Nephron progenitor cell (in vitro differentiated cells): ENCODE results near the gene CLDN34.

ENCODE experiments used
- DNase-seq: peaks from one replicate; pipeline ENCODE4 v3.0.0; 2021
- H3K27ac Mint-ChIP-seq: 2 replicates; pipeline ENCODE4 v1.8.0; 2021; ENCODE audit warnings: mild to moderate bottlenecking, moderate library complexity, mixed read lengths
- H3K27me3 Mint-ChIP-seq: 2 replicates; pipeline ENCODE4 v1.8.0; 2021; ENCODE audit warnings: mild to moderate bottlenecking, low read depth, mixed read lengths; ENCODE audit not compliant: poor library complexity
- H3K36me3 Mint-ChIP-seq: 2 replicates; pipeline ENCODE4 v1.8.0; 2021; ENCODE audit warnings: low read depth, mixed read lengths
- H3K4me1 Mint-ChIP-seq: 2 replicates; pipeline ENCODE4 v1.8.0; 2021; ENCODE audit warnings: mixed read lengths
- H3K4me3 Mint-ChIP-seq: 2 replicates; pipeline ENCODE4 v1.8.0; 2021; ENCODE audit warnings: mild to moderate bottlenecking, moderate library complexity, mixed read lengths
- H3K9me3 Mint-ChIP-seq: 2 replicates; pipeline ENCODE4 v1.8.0; 2021; ENCODE audit warnings: mild to moderate bottlenecking, moderate library complexity, mixed read lengths
- TF ChIP-seq, protein P1 (sequence below): fragments of 200-600 bp; sonication (generic); IDR thresholded peaks from 2 replicates; pipeline ENCODE4 v1.5.0; 2021; ENCODE audit warnings: antibody characterized with exemption

Gene CLDN34

DNA sequence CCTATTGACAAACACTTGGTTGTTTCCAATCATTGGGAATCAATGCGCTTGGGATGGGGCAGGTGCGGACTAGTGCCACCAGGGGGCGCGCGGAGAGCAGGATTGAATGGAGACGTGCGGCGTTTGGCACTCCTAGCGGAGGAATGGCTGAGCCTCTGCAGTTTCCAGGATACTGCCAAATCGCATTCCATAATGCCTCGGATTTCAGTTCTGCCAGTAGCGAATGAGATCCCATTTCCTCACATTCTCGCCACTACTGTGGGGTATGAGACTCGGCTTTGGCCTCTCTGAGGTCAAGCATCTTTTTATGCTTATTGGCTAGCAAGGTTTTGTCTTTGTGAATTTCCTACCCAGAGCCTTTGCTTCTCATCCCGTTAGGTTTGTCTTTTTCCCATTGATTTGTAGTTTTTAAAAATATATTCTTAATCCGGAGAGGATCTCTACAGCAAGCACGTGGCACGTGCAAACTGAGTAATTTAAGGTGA, 28.7 kb downstream of the CLDN34 start:
- Mint-ChIP-seq H3K9me3 (peaks cover 67% of the 10 kb centered on the region), H3K4me1 (no peaks in the 10 kb centered on the region), H3K27me3 (no peaks in the 10 kb centered on the region), H3K27ac (no peak overlapping the region), H3K36me3 (peaks cover 8% of the 10 kb centered on the region), H3K4me3 (no peak overlapping the region)
- peak; percentile 79 for DNase-seq
- TF ChIP-seq, protein P1, sequence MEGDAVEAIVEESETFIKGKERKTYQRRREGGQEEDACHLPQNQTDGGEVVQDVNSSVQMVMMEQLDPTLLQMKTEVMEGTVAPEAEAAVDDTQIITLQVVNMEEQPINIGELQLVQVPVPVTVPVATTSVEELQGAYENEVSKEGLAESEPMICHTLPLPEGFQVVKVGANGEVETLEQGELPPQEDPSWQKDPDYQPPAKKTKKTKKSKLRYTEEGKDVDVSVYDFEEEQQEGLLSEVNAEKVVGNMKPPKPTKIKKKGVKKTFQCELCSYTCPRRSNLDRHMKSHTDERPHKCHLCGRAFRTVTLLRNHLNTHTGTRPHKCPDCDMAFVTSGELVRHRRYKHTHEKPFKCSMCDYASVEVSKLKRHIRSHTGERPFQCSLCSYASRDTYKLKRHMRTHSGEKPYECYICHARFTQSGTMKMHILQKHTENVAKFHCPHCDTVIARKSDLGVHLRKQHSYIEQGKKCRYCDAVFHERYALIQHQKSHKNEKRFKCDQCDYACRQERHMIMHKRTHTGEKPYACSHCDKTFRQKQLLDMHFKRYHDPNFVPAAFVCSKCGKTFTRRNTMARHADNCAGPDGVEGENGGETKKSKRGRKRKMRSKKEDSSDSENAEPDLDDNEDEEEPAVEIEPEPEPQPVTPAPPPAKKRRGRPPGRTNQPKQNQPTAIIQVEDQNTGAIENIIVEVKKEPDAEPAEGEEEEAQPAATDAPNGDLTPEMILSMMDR, result peak; percentile 74

DNA sequence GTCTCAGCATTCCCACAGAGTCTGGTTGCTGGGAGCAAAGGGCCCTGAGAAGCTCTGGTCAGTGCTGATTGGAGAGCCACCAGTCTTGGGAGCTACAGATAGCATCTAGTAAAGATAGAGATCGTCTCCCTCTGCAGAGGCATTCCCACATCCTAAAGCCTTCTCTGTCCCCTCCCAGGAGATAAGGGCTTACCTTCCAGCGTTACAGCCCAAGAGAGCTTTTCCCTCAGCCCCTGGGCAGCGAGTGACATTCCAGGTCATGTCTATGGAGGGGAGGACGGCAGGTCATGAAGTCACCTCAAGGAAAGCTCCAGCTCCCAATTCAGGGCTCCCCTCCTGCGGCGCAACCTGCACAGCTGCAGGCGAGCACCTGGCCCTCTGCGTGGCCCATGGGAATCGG, 29.9 kb downstream of the CLDN34 start:
- TF ChIP-seq, protein P1, result no peak
- peaks cover 68% of the 10 kb centered on the region for H3K9me3 Mint-ChIP-seq
- no peaks in the 10 kb centered on the region for H3K4me1 Mint-ChIP-seq
- peaks cover 8% of the 10 kb centered on the region for H3K36me3 Mint-ChIP-seq
- no peak overlapping the region for H3K4me3 Mint-ChIP-seq
- no peak overlapping the region for H3K27ac Mint-ChIP-seq
- no peak for DNase-seq
- no peaks in the 10 kb centered on the region for H3K27me3 Mint-ChIP-seq

DNA sequence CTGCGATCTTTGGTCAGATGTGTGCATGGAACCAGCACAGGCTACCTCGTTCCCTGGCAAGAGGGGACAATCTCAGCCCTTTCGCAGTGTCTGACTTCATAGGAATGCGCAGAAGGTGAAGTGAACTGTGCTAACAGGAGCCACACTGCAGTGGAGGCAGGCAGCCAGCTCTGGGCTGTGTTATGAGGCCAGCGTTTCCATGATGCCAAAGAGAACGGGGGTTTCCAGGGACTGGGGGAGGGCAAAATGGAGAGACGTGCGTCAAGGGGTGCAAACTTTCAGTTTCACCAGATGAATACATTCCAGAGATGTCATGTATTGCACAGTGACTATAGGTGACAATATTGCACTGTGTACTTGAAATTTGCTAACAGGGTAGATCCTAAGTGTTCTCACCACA, 30.4 kb downstream of the CLDN34 start:
- H3K36me3 Mint-ChIP-seq, result peaks cover 8% of the 10 kb centered on the region
- H3K27me3 Mint-ChIP-seq, result no peaks in the 10 kb centered on the region
- H3K4me1 Mint-ChIP-seq, result no peaks in the 10 kb centered on the region
- H3K9me3 Mint-ChIP-seq, result peaks cover 69% of the 10 kb centered on the region
- H3K4me3 Mint-ChIP-seq, result no peak overlapping the region
- no peak overlapping the region for H3K27ac Mint-ChIP-seq
- DNase-seq, result no peak
- TF ChIP-seq, protein P1, result no peak

DNA sequence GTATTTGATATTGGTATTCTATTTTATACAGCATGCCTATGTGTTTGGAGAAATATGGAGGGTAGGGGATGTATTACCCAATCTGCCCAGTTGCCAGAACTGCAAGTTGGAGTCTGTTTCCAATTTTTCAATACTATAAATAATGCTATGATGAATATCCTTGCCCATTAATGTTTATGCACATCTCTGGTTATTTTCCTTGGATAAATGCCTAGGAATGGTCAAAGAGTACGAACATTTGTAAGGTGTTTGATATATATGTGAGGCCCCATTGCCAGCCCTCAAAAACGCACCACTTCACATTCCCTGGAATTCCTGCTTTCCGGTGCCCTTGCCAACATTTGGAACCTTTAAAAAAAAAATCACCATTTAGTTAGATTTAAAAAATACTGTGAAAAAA, 34.3 kb downstream of the CLDN34 start:
- H3K4me3 Mint-ChIP-seq, result no peak overlapping the region
- DNase-seq, result no peak
- no peaks in the 10 kb centered on the region for H3K27me3 Mint-ChIP-seq
- TF ChIP-seq, protein P1, result no peak
- no peaks in the 10 kb centered on the region for H3K36me3 Mint-ChIP-seq
- H3K27ac Mint-ChIP-seq, result no peak overlapping the region
- H3K9me3 Mint-ChIP-seq, result peaks cover 68% of the 10 kb centered on the region
- no peaks in the 10 kb centered on the region for H3K4me1 Mint-ChIP-seq

DNA sequence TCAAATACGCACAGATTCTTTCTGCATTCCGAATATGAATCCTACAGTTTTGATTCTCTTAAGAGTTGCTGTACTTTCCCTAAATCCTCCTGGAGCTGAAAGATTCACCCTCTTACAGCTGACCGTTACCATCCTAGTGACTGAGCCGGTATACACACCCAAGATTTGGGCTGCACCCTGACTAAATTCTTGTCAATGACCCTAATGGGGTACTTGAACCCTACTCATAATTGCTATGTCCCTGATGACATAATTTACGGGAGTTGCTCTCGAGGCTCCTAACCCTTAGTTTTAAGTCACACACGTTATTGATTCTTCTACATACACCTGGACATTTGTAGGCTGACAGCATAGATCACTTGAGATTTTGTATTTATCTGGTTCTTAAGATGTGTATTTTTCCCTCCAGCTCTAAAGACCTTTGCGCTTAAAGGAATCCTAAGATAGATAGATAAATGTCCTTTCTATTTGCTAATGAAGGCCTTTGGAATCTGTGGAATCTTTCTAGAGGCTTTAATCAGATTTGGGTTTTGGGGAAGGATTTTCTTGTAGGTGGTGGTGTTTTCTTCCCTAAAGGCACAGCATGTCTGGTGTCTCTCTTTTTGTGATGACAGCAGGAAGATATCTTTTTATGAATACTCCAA, 37.8 kb downstream of the CLDN34 start:
- Mint-ChIP-seq H3K27ac (no peak overlapping the region), H3K27me3 (no peaks in the 10 kb centered on the region), H3K36me3 (no peaks in the 10 kb centered on the region), H3K9me3 (peaks cover 62% of the 10 kb centered on the region), H3K4me1 (peaks cover 6% of the 10 kb centered on the region), H3K4me3 (no peak overlapping the region)
- no peak for DNase-seq
- TF ChIP-seq, protein P1, result no peak

DNA sequence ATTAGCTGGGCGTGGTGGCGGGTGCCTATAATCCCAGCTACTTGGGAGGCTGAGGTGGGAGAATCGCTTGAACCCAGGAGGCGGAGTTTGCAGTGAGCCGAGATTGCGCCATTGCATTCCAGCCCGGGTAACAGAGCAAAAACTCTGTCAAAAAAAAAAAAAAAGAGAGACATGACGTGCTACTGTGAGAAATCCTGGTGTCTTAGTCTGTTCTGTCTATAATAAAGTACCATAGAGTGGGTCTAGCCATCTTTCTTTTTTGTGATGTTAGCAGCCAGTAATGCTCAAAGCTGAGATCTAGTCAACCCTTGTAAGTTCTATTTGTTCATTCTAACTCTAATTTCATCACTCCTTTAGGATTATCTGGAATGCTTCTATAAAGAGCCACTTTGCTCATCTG, 38.9 kb downstream of the CLDN34 start:
- Mint-ChIP-seq H3K27me3 (no peaks in the 10 kb centered on the region), H3K27ac (no peak overlapping the region), H3K36me3 (no peaks in the 10 kb centered on the region), H3K9me3 (peaks cover 55% of the 10 kb centered on the region), H3K4me3 (no peak overlapping the region), H3K4me1 (peaks cover 17% of the 10 kb centered on the region)
- DNase-seq, result no peak
- TF ChIP-seq, protein P1, result no peak
